GM19035 (cell line): ENCODE results near the gene SDR42E1.

ENCODE experiments used
- ATAC-seq: cut with Tn5 transposase; IDR thresholded peaks from one replicate; pipeline ENCODE4 v1.9.1; 2021; ENCODE audit not compliant: unreplicated experiment

The SDR42E1 gene

GRCh38 chr16:82011199-82011641 lies at the start of gene SDR42E1:
Gene SDR42E1 (minus strand): TSS chr16:82011470. CDS start chr16:82000858, 10,612 bp downstream.
- peak; percentile 91 for ATAC-seq

GRCh38 chr16:82059983-82060421 lies 48.7 kb upstream of the SDR42E1 start:
- ATAC-seq = no peak

GRCh38 chr16:82059161-82059982 lies 48.1 kb upstream of the SDR42E1 start:
- no peak for ATAC-seq

- no peak for ATAC-seq
Observed at GRCh38 chr16:82056550-82056896, 45.3 kb upstream of the SDR42E1 start.

- ATAC-seq = no peak
Observed at GRCh38 chr16:82055728-82056549, 44.7 kb upstream of the SDR42E1 start.

GRCh38 chr16:82055117-82055516 lies 43.8 kb upstream of the SDR42E1 start:
- ATAC-seq = no peak

GRCh38 chr16:82051656-82052055 lies 40.4 kb upstream of the SDR42E1 start:
- no peak for ATAC-seq

- ATAC-seq = no peak
Observed at GRCh38 chr16:82050909-82051357, 39.7 kb upstream of the SDR42E1 start.

GRCh38 chr16:82050506-82050905 lies 39.2 kb upstream of the SDR42E1 start:
- ATAC-seq = no peak

- no peak for ATAC-seq
Observed at GRCh38 chr16:82049484-82049883, 38.2 kb upstream of the SDR42E1 start.

GRCh38 chr16:82047787-82048186 lies 36.5 kb upstream of the SDR42E1 start:
- ATAC-seq = no peak

- ATAC-seq = no peak
Observed at GRCh38 chr16:82047374-82047773, 36.1 kb upstream of the SDR42E1 start.

GRCh38 chr16:82046941-82047340 lies 35.7 kb upstream of the SDR42E1 start:
- ATAC-seq = no peak

- no peak for ATAC-seq
Observed at GRCh38 chr16:82046541-82046940, 35.3 kb upstream of the SDR42E1 start.

- ATAC-seq = no peak
Observed at GRCh38 chr16:82045465-82045864, 34.2 kb upstream of the SDR42E1 start.

GRCh38 chr16:82044585-82044911 lies 33.3 kb upstream of the SDR42E1 start:
- ATAC-seq = no peak

- no peak for ATAC-seq
Observed at GRCh38 chr16:82043680-82044584, 32.7 kb upstream of the SDR42E1 start.

GRCh38 chr16:82042846-82043245 lies 31.6 kb upstream of the SDR42E1 start:
- ATAC-seq = no peak

GRCh38 chr16:82042144-82042543 lies 30.9 kb upstream of the SDR42E1 start:
- no peak for ATAC-seq

- ATAC-seq = no peak
Observed at GRCh38 chr16:82041542-82041941, 30.3 kb upstream of the SDR42E1 start.

- no peak for ATAC-seq
Observed at GRCh38 chr16:82040296-82040695, 29.0 kb upstream of the SDR42E1 start.
